ENCODE results near the gene CAB39L.

The CAB39L gene

GRCh38 chr13:49366841-49367240 is 77.0 kb downstream of the CAB39L start:
- H3K36me3 ChIP-seq (ENCODE audit: control insufficient read depth, insufficient read depth, low read length): no peaks in the 10 kb centered on the region

DNA sequence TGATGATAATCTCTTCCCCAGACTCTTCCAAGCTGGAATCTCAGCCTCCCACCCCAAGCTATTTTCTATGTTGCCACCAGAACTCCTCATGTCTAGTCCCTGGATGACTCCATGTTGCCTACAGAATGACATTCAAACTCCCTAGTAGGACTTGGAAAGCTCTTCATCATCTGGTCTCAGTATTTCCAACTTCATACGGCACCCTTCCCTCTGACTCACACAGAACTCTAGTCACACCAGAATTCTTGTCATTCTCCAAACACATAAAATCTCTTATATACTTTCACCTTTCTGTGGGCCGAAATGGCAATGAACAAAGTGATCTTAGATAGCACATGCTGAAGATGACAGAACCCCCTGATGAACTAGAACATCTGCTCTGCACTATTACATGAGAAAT is 86.2 kb downstream of the CAB39L start:
- H3K9me3 ChIP-seq (ENCODE audit: control insufficient read depth, insufficient read depth, low read length): no peaks in the 10 kb centered on the region
- H3K4me3 ChIP-seq (ENCODE audit: low read depth, low read length): no peak overlapping the region
- H3K4me1 ChIP-seq (ENCODE audit: control insufficient read depth, insufficient read depth, low read length): no peaks in the 10 kb centered on the region
- no peak overlapping the region for H3K9ac ChIP-seq (ENCODE audit: low read depth, low read length)
- H3K27me3 ChIP-seq (ENCODE audit: control insufficient read depth, insufficient read depth, low read length): no peaks in the 10 kb centered on the region
- no peaks in the 10 kb centered on the region for H3K36me3 ChIP-seq (ENCODE audit: control insufficient read depth, insufficient read depth, low read length)

More at GRCh38 chr13:49366841-49367240, 77.0 kb downstream of the CAB39L start:
- H3K4me3 ChIP-seq (ENCODE audit: low read depth, low read length): no peak overlapping the region
- H3K27me3 ChIP-seq (ENCODE audit: control insufficient read depth, insufficient read depth, low read length): no peaks in the 10 kb centered on the region
- H3K9ac ChIP-seq (ENCODE audit: low read depth, low read length): no peak overlapping the region
- peaks cover 3% of the 10 kb centered on the region for H3K4me1 ChIP-seq (ENCODE audit: control insufficient read depth, insufficient read depth, low read length)
- H3K9me3 ChIP-seq (ENCODE audit: control insufficient read depth, insufficient read depth, low read length): no peaks in the 10 kb centered on the region

GRCh38 chr13:49356223-49356622 is 87.6 kb downstream of the CAB39L start:
- no peak overlapping the region for H3K4me3 ChIP-seq (ENCODE audit: low read depth, low read length)
- no peaks in the 10 kb centered on the region for H3K36me3 ChIP-seq (ENCODE audit: control insufficient read depth, insufficient read depth, low read length)
- H3K9ac ChIP-seq (ENCODE audit: low read depth, low read length): no peak overlapping the region
- H3K9me3 ChIP-seq (ENCODE audit: control insufficient read depth, insufficient read depth, low read length): no peaks in the 10 kb centered on the region
- no peaks in the 10 kb centered on the region for H3K4me1 ChIP-seq (ENCODE audit: control insufficient read depth, insufficient read depth, low read length)
- no peaks in the 10 kb centered on the region for H3K27me3 ChIP-seq (ENCODE audit: control insufficient read depth, insufficient read depth, low read length)

- H3K4me3 ChIP-seq (ENCODE audit: low read depth, low read length): no peak overlapping the region
- H3K4me1 ChIP-seq (ENCODE audit: control insufficient read depth, insufficient read depth, low read length): no peaks in the 10 kb centered on the region
- H3K36me3 ChIP-seq (ENCODE audit: control insufficient read depth, insufficient read depth, low read length): no peaks in the 10 kb centered on the region
- H3K9me3 ChIP-seq (ENCODE audit: control insufficient read depth, insufficient read depth, low read length): no peaks in the 10 kb centered on the region
- no peaks in the 10 kb centered on the region for H3K27me3 ChIP-seq (ENCODE audit: control insufficient read depth, insufficient read depth, low read length)
- no peak overlapping the region for H3K9ac ChIP-seq (ENCODE audit: low read depth, low read length)
These were observed 89.1 kb downstream of the CAB39L start for GRCh38 chr13:49354719-49355118.

- H3K4me1 ChIP-seq (ENCODE audit: control insufficient read depth, insufficient read depth, low read length): peaks cover under 1% of the 10 kb centered on the region
- H3K36me3 ChIP-seq (ENCODE audit: control insufficient read depth, insufficient read depth, low read length): no peaks in the 10 kb centered on the region
- H3K9me3 ChIP-seq (ENCODE audit: control insufficient read depth, insufficient read depth, low read length): no peaks in the 10 kb centered on the region
- no peak overlapping the region for H3K4me3 ChIP-seq (ENCODE audit: low read depth, low read length)
- no peaks in the 10 kb centered on the region for H3K27me3 ChIP-seq (ENCODE audit: control insufficient read depth, insufficient read depth, low read length)
- H3K9ac ChIP-seq (ENCODE audit: low read depth, low read length): no peak overlapping the region
These were observed 90.0 kb downstream of the CAB39L start for GRCh38 chr13:49353908-49354307.

- Histone ChIP-seq H3K9me3 (ENCODE audit: control insufficient read depth, insufficient read depth, low read length) (no peaks in the 10 kb centered on the region), H3K4me1 (ENCODE audit: control insufficient read depth, insufficient read depth, low read length) (peaks cover 4% of the 10 kb centered on the region), H3K9ac (ENCODE audit: low read depth, low read length) (no peak overlapping the region), H3K27me3 (ENCODE audit: control insufficient read depth, insufficient read depth, low read length) (no peaks in the 10 kb centered on the region), H3K4me3 (ENCODE audit: low read depth, low read length) (no peak overlapping the region), H3K36me3 (ENCODE audit: control insufficient read depth, insufficient read depth, low read length) (no peaks in the 10 kb centered on the region)
These were observed 92.0 kb downstream of the CAB39L start for GRCh38 chr13:49351871-49352270.

- H3K9ac ChIP-seq (ENCODE audit: low read depth, low read length): no peak overlapping the region
- H3K9me3 ChIP-seq (ENCODE audit: control insufficient read depth, insufficient read depth, low read length): no peaks in the 10 kb centered on the region
These were observed 95.1 kb downstream of the CAB39L start for GRCh38 chr13:49348751-49349150.

DNA sequence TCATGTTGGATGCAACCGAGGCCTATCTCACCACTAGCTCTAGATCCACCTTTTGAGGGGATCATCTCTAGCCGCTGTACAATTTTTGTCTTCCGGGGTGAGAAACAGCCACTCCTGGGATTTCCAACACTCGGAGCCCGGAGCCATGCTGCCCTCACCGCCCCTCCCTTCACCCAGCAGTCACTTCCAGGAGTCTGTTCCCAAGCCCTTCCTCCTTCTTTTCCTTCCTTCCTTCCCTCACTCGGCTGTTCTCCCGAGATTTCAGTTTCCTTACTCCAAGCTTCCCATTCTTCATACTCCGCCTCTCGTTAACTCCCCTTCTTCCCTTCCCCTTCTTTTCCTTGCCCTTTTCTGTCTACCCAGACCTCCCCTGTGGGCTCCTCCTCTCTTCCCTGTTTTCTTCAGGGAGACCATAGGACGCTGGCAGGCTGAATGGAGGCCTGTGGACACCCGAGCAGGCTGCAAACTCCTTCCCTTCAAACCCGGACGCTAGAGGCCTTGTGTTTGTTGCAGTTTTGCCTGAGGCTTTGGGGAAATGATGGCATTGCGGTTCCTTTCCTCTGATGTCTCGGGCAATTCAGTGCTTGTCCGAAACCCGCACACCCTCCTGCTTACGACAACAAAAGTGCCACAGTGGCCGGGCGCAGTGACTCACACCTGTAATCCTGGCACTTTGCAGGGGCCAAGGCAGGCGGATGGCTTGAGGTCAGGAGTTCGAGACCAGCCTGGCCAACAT is 96.0 kb downstream of the CAB39L start:
- Histone ChIP-seq H3K27me3 (ENCODE audit: control insufficient read depth, insufficient read depth, low read length) (no peaks in the 10 kb centered on the region), H3K36me3 (ENCODE audit: control insufficient read depth, insufficient read depth, low read length) (no peaks in the 10 kb centered on the region), H3K4me3 (ENCODE audit: low read depth, low read length) (no peak overlapping the region), H3K9me3 (ENCODE audit: control insufficient read depth, insufficient read depth, low read length) (no peaks in the 10 kb centered on the region), H3K4me1 (ENCODE audit: control insufficient read depth, insufficient read depth, low read length) (peaks cover 6% of the 10 kb centered on the region), H3K9ac (ENCODE audit: low read depth, low read length) (peak overlapping the region; percentile 24)

More at GRCh38 chr13:49348751-49349150, 95.1 kb downstream of the CAB39L start:
- Histone ChIP-seq H3K36me3 (ENCODE audit: control insufficient read depth, insufficient read depth, low read length) (no peaks in the 10 kb centered on the region), H3K4me3 (ENCODE audit: low read depth, low read length) (no peak overlapping the region), H3K4me1 (ENCODE audit: control insufficient read depth, insufficient read depth, low read length) (peaks cover 4% of the 10 kb centered on the region), H3K27me3 (ENCODE audit: control insufficient read depth, insufficient read depth, low read length) (no peaks in the 10 kb centered on the region)

- Histone ChIP-seq H3K36me3 (ENCODE audit: control insufficient read depth, insufficient read depth, low read length) (no peaks in the 10 kb centered on the region), H3K9ac (ENCODE audit: low read depth, low read length) (no peak overlapping the region), H3K9me3 (ENCODE audit: control insufficient read depth, insufficient read depth, low read length) (no peaks in the 10 kb centered on the region), H3K4me1 (ENCODE audit: control insufficient read depth, insufficient read depth, low read length) (peaks cover 6% of the 10 kb centered on the region), H3K4me3 (ENCODE audit: low read depth, low read length) (no peak overlapping the region), H3K27me3 (ENCODE audit: control insufficient read depth, insufficient read depth, low read length) (no peaks in the 10 kb centered on the region)
These were observed 97.4 kb downstream of the CAB39L start for GRCh38 chr13:49346460-49346859.

DNA sequence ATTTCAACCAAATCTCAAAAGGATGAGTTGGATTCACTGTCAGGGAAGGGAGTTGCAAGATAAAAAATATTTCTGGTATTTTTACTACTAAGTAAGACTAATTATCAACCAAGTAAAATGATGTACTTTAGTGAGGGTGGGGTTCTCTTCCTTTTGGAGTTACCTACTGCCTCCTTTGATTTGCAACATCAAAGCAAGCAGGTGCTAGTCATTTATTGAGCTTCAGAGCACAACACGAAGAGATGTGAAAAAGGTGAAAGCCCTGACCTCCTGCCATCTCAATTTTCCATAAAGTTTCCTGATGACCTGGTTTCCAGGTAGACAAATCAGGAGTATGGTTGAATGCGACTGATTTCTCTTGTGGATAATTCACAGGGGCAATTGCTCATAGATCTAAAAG is 100.1 kb downstream of the CAB39L start:
- H3K9ac ChIP-seq (ENCODE audit: low read depth, low read length): no peak overlapping the region
- no peaks in the 10 kb centered on the region for H3K27me3 ChIP-seq (ENCODE audit: control insufficient read depth, insufficient read depth, low read length)
- H3K36me3 ChIP-seq (ENCODE audit: control insufficient read depth, insufficient read depth, low read length): no peaks in the 10 kb centered on the region

DNA sequence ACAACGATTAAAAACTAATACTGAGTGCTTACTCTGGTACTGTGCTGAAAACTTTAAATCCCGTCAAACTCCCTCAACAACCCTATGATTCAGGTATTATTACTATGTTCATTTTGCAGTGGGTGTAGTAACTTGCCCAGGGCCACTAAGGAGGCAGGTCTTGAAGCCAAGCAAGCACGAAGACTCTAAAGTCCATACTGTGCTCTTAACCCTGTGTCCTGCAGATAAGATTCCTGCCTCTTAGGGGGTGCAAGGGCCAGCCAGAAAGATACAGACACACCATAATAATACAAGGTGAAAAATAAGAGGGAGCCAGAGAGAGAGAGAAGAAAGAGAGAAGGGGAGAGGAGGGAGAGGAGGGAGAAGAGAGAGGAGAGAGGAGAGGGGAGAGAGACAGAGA is 100.6 kb downstream of the CAB39L start:
- H3K36me3 ChIP-seq (ENCODE audit: control insufficient read depth, insufficient read depth, low read length): no peaks in the 10 kb centered on the region

More for the DNA sequence above, 100.1 kb downstream of the CAB39L start:
- H3K4me3 ChIP-seq (ENCODE audit: low read depth, low read length): no peak overlapping the region
- no peaks in the 10 kb centered on the region for H3K9me3 ChIP-seq (ENCODE audit: control insufficient read depth, insufficient read depth, low read length)
- H3K4me1 ChIP-seq (ENCODE audit: control insufficient read depth, insufficient read depth, low read length): peaks cover 4% of the 10 kb centered on the region

GRCh38 chr13:49342454-49342853 is 101.4 kb downstream of the CAB39L start:
- H3K4me1 ChIP-seq (ENCODE audit: control insufficient read depth, insufficient read depth, low read length): peaks cover 2% of the 10 kb centered on the region
- no peaks in the 10 kb centered on the region for H3K36me3 ChIP-seq (ENCODE audit: control insufficient read depth, insufficient read depth, low read length)
- no peaks in the 10 kb centered on the region for H3K9me3 ChIP-seq (ENCODE audit: control insufficient read depth, insufficient read depth, low read length)
- no peaks in the 10 kb centered on the region for H3K27me3 ChIP-seq (ENCODE audit: control insufficient read depth, insufficient read depth, low read length)
- no peak overlapping the region for H3K4me3 ChIP-seq (ENCODE audit: low read depth, low read length)
- H3K9ac ChIP-seq (ENCODE audit: low read depth, low read length): no peak overlapping the region

More for the DNA sequence above, 100.6 kb downstream of the CAB39L start:
- H3K4me3 ChIP-seq (ENCODE audit: low read depth, low read length): no peak overlapping the region
- H3K9me3 ChIP-seq (ENCODE audit: control insufficient read depth, insufficient read depth, low read length): no peaks in the 10 kb centered on the region
- H3K9ac ChIP-seq (ENCODE audit: low read depth, low read length): no peak overlapping the region
- H3K27me3 ChIP-seq (ENCODE audit: control insufficient read depth, insufficient read depth, low read length): no peaks in the 10 kb centered on the region
- H3K4me1 ChIP-seq (ENCODE audit: control insufficient read depth, insufficient read depth, low read length): peaks cover 4% of the 10 kb centered on the region

All from iPS-15b (cell line).